GM21576 (cell line): ENCODE data around the gene HSPB2.
A peak's percentile ranks its signal among the peaks of the same experiment; 100 is the strongest.
"Not testable (repeated sequence)": the region's sequence is repeated elsewhere in the genome, so short reads cannot be mapped to it uniquely, and the experiment has no call there.

Source experiments
- ATAC-seq: cut with Tn5 transposase; IDR thresholded peaks from one replicate; pipeline ENCODE4 v1.9.1; 2021; ENCODE audit warnings: mild to moderate bottlenecking, moderate library complexity; ENCODE audit not compliant: unreplicated experiment

The HSPB2 gene, protein sequence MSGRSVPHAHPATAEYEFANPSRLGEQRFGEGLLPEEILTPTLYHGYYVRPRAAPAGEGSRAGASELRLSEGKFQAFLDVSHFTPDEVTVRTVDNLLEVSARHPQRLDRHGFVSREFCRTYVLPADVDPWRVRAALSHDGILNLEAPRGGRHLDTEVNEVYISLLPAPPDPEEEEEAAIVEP

GRCh38 chr11:111912535-111912934, at the start of gene HSPB2:
Gene HSPB2 (plus strand): TSS chr11:111912734. CDS start chr11:111912830, 96 bp downstream.
- no peak for ATAC-seq

- no peak for ATAC-seq
Measured at GRCh38 chr11:111870113-111870512, 42.4 kb upstream of the HSPB2 start.

- peak; percentile 7 for ATAC-seq
Measured at GRCh38 chr11:111870522-111870885, 42.0 kb upstream of the HSPB2 start.

GRCh38 chr11:111870886-111871692, 41.4 kb upstream of the HSPB2 start, which contains the start of gene ALG9:
Gene ALG9 (minus strand): TSS chr11:111871581. CDS start chr11:111871482, 99 bp downstream.
- peak; percentile 90 for ATAC-seq

DNA sequence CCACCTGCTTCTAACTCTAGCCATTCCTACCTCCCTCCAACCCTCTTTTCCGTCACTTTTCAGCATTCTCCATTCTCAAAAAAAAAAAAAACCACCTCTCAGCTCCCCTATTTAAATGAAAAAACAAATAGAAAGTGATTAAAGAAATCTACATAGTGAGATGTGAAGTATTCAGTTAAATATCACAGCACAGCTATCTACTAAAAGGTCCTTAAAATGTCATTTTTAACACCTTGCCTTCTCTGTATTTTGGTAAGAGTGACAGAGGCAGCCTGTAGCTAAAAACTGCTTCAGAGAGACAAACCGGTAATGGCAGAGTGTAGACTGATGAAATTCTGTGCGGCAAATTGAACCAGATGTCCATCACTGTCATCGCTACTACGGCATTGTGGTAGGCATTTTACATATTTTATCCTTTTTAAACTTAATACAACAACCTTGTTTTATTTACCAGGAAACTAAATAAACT, 40.8 kb upstream of the HSPB2 start:
- no peak for ATAC-seq

DNA sequence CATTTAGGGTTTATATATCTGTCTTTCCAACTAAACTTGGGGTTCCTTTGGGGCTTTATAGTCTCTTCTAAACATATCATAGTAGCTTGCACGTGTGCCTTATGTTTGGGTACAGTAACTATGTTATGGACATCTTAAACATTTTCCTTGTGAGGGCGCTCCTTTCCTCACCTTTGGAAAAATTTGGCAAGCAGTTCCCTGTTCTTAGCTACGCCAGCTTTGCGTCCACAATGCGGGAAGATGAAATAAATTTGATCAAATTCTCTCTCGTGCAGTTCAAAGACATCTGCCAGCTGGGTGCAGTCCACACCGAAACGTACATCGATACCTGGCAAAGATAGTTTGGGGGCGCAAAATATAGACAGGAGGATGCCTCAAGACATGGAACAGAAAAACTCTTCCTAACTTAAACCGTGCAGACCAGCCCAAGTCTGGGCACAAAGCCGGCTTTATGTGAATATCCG, 34.1 kb upstream of the HSPB2 start:
- peak; percentile 11 for ATAC-seq

DNA sequence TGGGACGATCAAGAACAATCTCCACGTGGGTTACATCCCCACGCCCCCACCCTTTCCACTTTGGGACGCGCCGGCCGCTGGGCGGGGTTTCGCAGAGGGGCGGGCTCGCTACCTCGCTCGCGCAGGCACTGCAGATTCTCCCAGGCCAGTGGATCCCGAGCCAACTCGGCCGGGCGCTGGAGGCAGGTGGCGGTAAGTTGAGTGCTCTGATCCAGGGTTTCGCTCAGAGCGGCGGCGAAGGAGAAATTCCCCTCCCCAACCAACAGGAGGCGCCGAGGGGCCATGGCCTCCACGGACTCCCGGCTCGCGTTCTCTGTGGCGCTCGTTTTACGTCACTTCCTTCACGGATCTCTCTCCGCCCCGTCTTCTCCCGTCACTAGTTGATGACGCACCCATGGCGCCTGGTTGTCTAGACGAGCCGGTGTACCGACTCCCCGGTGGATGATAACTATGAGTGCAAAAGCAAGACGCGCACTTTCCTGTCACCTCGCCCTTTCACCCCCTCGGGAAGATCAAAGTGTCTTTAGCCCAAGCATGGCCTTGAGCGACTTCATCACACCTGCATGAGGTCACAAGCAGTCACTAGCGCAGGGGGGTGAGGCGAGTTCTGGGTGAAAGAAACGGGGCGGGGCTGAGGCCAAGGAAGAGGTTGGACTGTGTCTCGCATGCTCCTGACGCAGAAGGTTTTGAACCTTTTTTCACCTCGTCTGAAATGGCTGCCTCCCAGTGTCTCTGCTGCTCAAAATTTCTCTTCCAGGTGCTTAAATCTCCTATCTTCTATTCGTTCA, 33.5 kb upstream of the HSPB2 start, which contains the start of the genes CFAP68 and FDXACB1:
CFAP68 (plus strand) TSS at position 693 of the 788 bp plus-strand sequence; CDS start at position 713, 20 bp downstream.
FDXACB1 (minus strand) TSS at position 317 of the 788 bp plus-strand sequence; CDS start at position 284, 33 bp downstream.
- ATAC-seq, result peak; percentile 94

GRCh38 chr11:111879637-111879960, 32.9 kb upstream of the HSPB2 start:
- no peak for ATAC-seq

GRCh38 chr11:111882202-111882601, 30.3 kb upstream of the HSPB2 start:
- ATAC-seq, result no peak

DNA sequence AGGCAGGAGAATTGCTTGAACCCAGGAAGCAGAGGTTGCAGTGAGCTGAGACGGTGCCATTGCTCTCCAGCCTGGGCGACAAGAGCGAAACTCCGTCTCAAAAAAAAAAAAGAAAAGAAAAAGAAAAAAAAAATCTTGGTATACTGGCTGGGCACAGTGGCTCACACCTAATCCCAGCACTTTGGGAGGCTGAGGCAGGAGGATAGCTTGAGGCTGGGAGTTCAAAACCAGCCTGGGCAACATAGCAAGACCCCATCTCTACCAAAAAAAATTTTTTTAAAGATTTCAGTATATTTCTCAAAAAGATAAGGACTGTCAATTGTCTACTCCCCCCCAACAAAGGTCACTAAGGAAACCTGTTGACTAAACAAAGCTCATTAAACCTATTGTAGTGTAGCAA, 27.5 kb upstream of the HSPB2 start:
- ATAC-seq, result not testable (repeated sequence)

- no peak for ATAC-seq
Measured at GRCh38 chr11:111886032-111886431, 26.5 kb upstream of the HSPB2 start.

GRCh38 chr11:111886844-111887243, 25.7 kb upstream of the HSPB2 start:
- no peak for ATAC-seq

- no peak for ATAC-seq
Measured at GRCh38 chr11:111905411-111905810, 7.1 kb upstream of the HSPB2 start.

DNA sequence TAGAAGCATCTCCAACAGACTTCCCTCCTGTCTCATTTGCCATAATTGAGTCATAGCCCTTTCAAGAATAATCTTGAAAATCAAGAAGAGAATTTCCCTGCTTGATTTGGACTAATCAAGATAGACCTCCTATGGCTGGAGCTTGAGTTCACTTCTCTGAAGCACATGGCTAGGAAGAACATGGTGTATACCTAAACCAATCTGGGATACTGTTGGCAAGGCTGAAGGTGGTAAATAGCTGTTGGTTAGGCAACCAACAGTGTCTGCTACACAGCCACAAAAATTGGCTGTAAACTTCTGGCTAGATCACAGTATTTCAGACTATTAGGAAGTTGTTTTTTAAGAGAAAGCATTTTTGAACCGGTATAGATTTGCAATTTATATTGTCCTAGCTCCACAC, 5.9 kb upstream of the HSPB2 start:
- ATAC-seq, result no peak

DNA sequence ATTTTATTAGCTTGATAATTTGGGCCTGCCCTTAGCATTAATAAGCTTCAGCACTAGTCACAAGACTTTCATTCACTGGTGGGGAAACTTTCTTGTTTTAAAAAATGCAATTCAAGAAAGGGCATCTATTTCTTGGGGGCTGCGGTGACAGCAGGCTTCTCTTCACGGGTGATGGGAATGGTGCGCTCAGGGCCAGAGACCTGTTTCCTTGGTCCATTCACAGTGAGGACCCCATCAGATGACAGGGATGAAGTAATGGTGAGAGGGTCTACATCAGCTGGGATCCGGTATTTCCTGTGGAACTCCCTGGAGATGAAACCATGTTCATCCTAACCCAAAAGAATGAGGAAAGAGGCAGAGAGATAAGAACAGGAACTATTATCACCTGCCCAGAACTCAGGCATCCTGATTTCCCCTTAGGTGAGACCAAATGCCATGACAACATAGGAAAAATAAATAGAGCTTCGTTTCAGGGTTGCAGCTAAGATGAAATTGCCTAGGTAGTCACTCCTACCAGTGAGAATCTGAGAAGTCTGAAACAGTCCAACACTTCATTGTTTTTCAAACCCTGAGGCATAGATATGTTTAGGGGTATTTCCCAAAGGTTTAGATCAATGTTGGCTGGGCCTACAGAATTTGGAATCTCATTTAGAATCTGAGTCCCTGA, 3.8 kb upstream of the HSPB2 start:
- no peak for ATAC-seq

- no peak for ATAC-seq
Measured at GRCh38 chr11:111909378-111909777, 3.2 kb upstream of the HSPB2 start.

GRCh38 chr11:111910676-111911562, 1.6 kb upstream of the HSPB2 start:
- ATAC-seq, result no peak

- ATAC-seq, result no peak
Measured at GRCh38 chr11:111911563-111912401, 752 bp upstream of the HSPB2 start, which contains the start of gene CRYAB. Gene CRYAB (minus strand): TSS chr11:111911770. CDS start chr11:111911724, 46 bp downstream.
